ENCODE data around the gene F5.

F5 gene

GRCh38 chr1:169478094-169478672 is 108.1 kb downstream of the F5 start:
- DNase-seq (ENCODE audit: low spot score) = no peak

- DNase-seq (ENCODE audit: low spot score) = no peak
These were observed 110.4 kb downstream of the F5 start for GRCh38 chr1:169475806-169476387.

GRCh38 chr1:169474302-169474995 is 111.8 kb downstream of the F5 start:
- DNase-seq (ENCODE audit: low spot score) = peak; percentile 7

GRCh38 chr1:169473347-169473746 is 112.9 kb downstream of the F5 start:
- no peak for DNase-seq (ENCODE audit: low spot score)

- no peak for DNase-seq (ENCODE audit: low spot score)
These were observed 113.5 kb downstream of the F5 start for GRCh38 chr1:169472738-169473137.

- no peak for DNase-seq (ENCODE audit: low spot score)
These were observed 117.3 kb downstream of the F5 start for GRCh38 chr1:169468982-169469381.

GRCh38 chr1:169466259-169467230 is 119.7 kb downstream of the F5 start:
- no peak for DNase-seq (ENCODE audit: low spot score)

GRCh38 chr1:169465281-169465680 is 121.0 kb downstream of the F5 start:
- no peak for DNase-seq (ENCODE audit: low spot score)
